Measurements from ENCODE around the gene LRGUK.

DNA sequence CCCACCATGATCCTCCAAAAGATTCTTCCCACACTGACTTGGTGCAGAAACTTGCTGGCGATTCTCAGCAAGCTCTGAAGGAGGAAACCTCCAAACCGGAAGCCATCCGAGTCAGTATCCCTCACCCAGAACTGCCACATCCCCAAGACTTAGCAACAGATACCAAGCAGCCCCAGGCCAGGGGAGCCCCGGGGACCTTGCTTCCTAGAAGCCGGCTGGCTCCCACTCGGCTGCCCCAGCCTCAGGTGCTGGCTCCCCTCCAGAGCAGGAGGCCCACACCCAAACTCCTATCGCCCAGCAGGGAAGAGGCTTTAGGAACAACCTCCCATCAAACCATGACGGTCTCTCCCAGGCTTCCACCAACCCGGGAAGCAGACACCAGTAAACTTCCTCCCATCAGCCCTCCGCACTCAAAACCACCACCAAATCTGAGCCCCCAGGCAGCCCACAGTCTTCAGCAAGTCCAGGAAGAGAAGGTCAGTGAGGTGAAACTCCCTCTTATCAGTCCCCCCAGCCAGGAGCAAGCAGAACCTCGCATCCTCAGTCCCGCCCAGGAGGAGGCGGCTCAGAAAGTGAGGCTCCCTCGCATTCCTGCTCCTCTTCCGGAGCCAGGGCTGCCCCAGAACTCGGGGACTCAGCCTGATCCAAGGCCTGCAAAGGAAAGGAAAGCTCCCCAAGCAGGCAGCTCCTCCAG lies 82.3 kb downstream of the LRGUK start:
- TF ChIP-seq ZNF423 (CRISPR knock-in tag; IDR thresholded peaks at IDR 0.05) (no peak), JUN (CRISPR knock-in tag; IDR thresholded peaks at IDR 0.05) (no peak), MYBL2 (CRISPR knock-in tag; IDR thresholded peaks at IDR 0.05) (no peak), SOX15 (CRISPR knock-in tag; IDR thresholded peaks at IDR 0.05) (no peak), FOXJ3 (CRISPR knock-in tag; IDR thresholded peaks at IDR 0.05; ENCODE audit: borderline replicate concordance) (no peak)
- TF ChIP-seq, protein P1, sequence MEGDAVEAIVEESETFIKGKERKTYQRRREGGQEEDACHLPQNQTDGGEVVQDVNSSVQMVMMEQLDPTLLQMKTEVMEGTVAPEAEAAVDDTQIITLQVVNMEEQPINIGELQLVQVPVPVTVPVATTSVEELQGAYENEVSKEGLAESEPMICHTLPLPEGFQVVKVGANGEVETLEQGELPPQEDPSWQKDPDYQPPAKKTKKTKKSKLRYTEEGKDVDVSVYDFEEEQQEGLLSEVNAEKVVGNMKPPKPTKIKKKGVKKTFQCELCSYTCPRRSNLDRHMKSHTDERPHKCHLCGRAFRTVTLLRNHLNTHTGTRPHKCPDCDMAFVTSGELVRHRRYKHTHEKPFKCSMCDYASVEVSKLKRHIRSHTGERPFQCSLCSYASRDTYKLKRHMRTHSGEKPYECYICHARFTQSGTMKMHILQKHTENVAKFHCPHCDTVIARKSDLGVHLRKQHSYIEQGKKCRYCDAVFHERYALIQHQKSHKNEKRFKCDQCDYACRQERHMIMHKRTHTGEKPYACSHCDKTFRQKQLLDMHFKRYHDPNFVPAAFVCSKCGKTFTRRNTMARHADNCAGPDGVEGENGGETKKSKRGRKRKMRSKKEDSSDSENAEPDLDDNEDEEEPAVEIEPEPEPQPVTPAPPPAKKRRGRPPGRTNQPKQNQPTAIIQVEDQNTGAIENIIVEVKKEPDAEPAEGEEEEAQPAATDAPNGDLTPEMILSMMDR (IDR thresholded peaks at IDR 0.05): no peak
- TF ChIP-seq, protein P2, sequence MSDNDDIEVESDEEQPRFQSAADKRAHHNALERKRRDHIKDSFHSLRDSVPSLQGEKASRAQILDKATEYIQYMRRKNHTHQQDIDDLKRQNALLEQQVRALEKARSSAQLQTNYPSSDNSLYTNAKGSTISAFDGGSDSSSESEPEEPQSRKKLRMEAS (CRISPR knock-in tag; IDR thresholded peaks at IDR 0.05): no peak
- TF ChIP-seq, protein P3, sequence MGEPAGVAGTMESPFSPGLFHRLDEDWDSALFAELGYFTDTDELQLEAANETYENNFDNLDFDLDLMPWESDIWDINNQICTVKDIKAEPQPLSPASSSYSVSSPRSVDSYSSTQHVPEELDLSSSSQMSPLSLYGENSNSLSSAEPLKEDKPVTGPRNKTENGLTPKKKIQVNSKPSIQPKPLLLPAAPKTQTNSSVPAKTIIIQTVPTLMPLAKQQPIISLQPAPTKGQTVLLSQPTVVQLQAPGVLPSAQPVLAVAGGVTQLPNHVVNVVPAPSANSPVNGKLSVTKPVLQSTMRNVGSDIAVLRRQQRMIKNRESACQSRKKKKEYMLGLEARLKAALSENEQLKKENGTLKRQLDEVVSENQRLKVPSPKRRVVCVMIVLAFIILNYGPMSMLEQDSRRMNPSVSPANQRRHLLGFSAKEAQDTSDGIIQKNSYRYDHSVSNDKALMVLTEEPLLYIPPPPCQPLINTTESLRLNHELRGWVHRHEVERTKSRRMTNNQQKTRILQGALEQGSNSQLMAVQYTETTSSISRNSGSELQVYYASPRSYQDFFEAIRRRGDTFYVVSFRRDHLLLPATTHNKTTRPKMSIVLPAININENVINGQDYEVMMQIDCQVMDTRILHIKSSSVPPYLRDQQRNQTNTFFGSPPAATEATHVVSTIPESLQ (CRISPR knock-in tag; IDR thresholded peaks at IDR 0.05): no peak
- TF ChIP-seq, protein P4, sequence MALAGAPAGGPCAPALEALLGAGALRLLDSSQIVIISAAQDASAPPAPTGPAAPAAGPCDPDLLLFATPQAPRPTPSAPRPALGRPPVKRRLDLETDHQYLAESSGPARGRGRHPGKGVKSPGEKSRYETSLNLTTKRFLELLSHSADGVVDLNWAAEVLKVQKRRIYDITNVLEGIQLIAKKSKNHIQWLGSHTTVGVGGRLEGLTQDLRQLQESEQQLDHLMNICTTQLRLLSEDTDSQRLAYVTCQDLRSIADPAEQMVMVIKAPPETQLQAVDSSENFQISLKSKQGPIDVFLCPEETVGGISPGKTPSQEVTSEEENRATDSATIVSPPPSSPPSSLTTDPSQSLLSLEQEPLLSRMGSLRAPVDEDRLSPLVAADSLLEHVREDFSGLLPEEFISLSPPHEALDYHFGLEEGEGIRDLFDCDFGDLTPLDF (CRISPR knock-in tag; IDR thresholded peaks at IDR 0.05): no peak
